ENCODE data around the gene GSKIP. TPM values are rescaled to one million over a fixed set of nuclear protein-coding genes. Genes with fewer than 3 reads are reported as not detected.

The GSKIP gene
- total and polyA plus RNA-seq, 2 experiments from 2014 or later, result 17.4 to 50.9 TPM

GRCh38 chr14:96403409-96403808, 40.1 kb downstream of the GSKIP start:
- Histone ChIP-seq H3K4me2 (no peak overlapping the region), H4K20me1 (replicated peaks; ENCODE audit: insufficient read depth) (no peaks in the 10 kb centered on the region), H3F3A (replicated peaks; ENCODE audit: low read depth) (no peaks in the 10 kb centered on the region), H3K4me1 (ENCODE audit: insufficient read depth) (no peaks in the 10 kb centered on the region), H3K27me3 (ENCODE audit: insufficient read depth) (no peaks in the 10 kb centered on the region), H3K79me2 (replicated peaks; ENCODE audit: insufficient read depth) (no peaks in the 10 kb centered on the region), H3K4me3 (no peak overlapping the region), H3K36me3 (ENCODE audit: insufficient read depth) (no peaks in the 10 kb centered on the region), H2AFZ (no peak overlapping the region), H3K27ac (ENCODE audit: low read depth) (no peak overlapping the region), H3K9me2 (ENCODE audit: insufficient read depth) (no peaks in the 10 kb centered on the region)
- TF ChIP-seq JUNB (IDR thresholded peaks at IDR 0.05; ENCODE audit: unreplicated experiment) (no peak), NANOG (IDR thresholded peaks at IDR 0.05; ENCODE audit: borderline replicate concordance) (no peak), EZH2phosphoT487 (IDR thresholded peaks at IDR 0.05; ENCODE audit: unreplicated experiment) (no peak), ZNF331 (CRISPR knock-in tag; IDR thresholded peaks at IDR 0.05; ENCODE audit: low read depth) (no peak), POLR2AphosphoS5 (IDR thresholded peaks at IDR 0.05; ENCODE audit: low read depth) (no peak), ZNF114 (CRISPR knock-in tag; IDR thresholded peaks at IDR 0.05) (no peak), EZH2 (IDR thresholded peaks at IDR 0.05; ENCODE audit: low read depth, unreplicated experiment) (no peak), ZNF462 (CRISPR knock-in tag; IDR thresholded peaks at IDR 0.05) (no peak), CREB1 (CRISPR knock-in tag; IDR thresholded peaks at IDR 0.05; ENCODE audit: low read depth) (no peak), STAT1 (IDR thresholded peaks at IDR 0.05; ENCODE audit: unreplicated experiment) (no peak)
- TF ChIP-seq, protein P1, sequence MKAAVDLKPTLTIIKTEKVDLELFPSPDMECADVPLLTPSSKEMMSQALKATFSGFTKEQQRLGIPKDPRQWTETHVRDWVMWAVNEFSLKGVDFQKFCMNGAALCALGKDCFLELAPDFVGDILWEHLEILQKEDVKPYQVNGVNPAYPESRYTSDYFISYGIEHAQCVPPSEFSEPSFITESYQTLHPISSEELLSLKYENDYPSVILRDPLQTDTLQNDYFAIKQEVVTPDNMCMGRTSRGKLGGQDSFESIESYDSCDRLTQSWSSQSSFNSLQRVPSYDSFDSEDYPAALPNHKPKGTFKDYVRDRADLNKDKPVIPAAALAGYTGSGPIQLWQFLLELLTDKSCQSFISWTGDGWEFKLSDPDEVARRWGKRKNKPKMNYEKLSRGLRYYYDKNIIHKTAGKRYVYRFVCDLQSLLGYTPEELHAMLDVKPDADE (IDR thresholded peaks at IDR 0.05), result no peak
- TF ChIP-seq, protein P2, sequence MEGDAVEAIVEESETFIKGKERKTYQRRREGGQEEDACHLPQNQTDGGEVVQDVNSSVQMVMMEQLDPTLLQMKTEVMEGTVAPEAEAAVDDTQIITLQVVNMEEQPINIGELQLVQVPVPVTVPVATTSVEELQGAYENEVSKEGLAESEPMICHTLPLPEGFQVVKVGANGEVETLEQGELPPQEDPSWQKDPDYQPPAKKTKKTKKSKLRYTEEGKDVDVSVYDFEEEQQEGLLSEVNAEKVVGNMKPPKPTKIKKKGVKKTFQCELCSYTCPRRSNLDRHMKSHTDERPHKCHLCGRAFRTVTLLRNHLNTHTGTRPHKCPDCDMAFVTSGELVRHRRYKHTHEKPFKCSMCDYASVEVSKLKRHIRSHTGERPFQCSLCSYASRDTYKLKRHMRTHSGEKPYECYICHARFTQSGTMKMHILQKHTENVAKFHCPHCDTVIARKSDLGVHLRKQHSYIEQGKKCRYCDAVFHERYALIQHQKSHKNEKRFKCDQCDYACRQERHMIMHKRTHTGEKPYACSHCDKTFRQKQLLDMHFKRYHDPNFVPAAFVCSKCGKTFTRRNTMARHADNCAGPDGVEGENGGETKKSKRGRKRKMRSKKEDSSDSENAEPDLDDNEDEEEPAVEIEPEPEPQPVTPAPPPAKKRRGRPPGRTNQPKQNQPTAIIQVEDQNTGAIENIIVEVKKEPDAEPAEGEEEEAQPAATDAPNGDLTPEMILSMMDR (conservative IDR thresholded peaks at IDR 0.05; ENCODE audit: low read depth in 2 of 2), result no peak
- TF ChIP-seq, protein P3, sequence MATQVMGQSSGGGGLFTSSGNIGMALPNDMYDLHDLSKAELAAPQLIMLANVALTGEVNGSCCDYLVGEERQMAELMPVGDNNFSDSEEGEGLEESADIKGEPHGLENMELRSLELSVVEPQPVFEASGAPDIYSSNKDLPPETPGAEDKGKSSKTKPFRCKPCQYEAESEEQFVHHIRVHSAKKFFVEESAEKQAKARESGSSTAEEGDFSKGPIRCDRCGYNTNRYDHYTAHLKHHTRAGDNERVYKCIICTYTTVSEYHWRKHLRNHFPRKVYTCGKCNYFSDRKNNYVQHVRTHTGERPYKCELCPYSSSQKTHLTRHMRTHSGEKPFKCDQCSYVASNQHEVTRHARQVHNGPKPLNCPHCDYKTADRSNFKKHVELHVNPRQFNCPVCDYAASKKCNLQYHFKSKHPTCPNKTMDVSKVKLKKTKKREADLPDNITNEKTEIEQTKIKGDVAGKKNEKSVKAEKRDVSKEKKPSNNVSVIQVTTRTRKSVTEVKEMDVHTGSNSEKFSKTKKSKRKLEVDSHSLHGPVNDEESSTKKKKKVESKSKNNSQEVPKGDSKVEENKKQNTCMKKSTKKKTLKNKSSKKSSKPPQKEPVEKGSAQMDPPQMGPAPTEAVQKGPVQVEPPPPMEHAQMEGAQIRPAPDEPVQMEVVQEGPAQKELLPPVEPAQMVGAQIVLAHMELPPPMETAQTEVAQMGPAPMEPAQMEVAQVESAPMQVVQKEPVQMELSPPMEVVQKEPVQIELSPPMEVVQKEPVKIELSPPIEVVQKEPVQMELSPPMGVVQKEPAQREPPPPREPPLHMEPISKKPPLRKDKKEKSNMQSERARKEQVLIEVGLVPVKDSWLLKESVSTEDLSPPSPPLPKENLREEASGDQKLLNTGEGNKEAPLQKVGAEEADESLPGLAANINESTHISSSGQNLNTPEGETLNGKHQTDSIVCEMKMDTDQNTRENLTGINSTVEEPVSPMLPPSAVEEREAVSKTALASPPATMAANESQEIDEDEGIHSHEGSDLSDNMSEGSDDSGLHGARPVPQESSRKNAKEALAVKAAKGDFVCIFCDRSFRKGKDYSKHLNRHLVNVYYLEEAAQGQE (IDR thresholded peaks at IDR 0.05; ENCODE audit: unreplicated experiment), result no peak
- ATAC-seq (no peak), DNase-seq (ENCODE audit: low spot score) (no peak)
- Mint-ChIP-seq H3K27me3 (ENCODE audit: insufficient read depth, low read depth, poor library complexity) (peaks cover 4% of the 10 kb centered on the region), H3K27ac (no peak overlapping the region), H3K4me3 (no peak overlapping the region), H3K9me3 (no peaks in the 10 kb centered on the region), H3K4me1 (no peaks in the 10 kb centered on the region; the same call in 2 of the 3 replicates), H3K36me3 (ENCODE audit: low read depth) (no peaks in the 10 kb centered on the region)
